Tibial nerve (tissue), 4 donors: ENCODE data around the gene GHITM. TPM values are rescaled to one million over a fixed set of nuclear protein-coding genes. Genes with fewer than 3 reads are reported as not detected.
"Not testable (repeated sequence)": the region's sequence is repeated elsewhere in the genome, so short reads cannot be mapped to it uniquely, and the experiment has no call there.

Experiments
- DNase-seq, 2 donors: peaks; one replicate each; pipeline ENCODE4 v3.0.0-alpha.2; 2019; ENCODE audit warnings: low spot score in 2 of 2
- H3K27ac ChIP-seq, 4 donors: fragments of 200-600 bp; sonication (generic) in 3 of 4; one replicate each; pipeline ENCODE4 v1.5.1; 2017 to 2019; ENCODE audit warnings: mild to moderate bottlenecking in 1 of 4
- H3K27me3 ChIP-seq, 2 donors: fragments of 200-600 bp; sonication (generic) in 1 of 2; one replicate each; pipeline versions ENCODE4 v1.5.1 to v1.6.0; 2017 to 2019
- H3K36me3 ChIP-seq, 3 donors: fragments of 200-600 bp; sonication (generic); one replicate each; pipeline ENCODE4 v1.5.1; 2018 to 2019
- H3K4me1 ChIP-seq, 4 donors: fragments of 200-600 bp; sonication (generic) in 3 of 4; one replicate each; pipeline ENCODE4 v1.5.1; 2017 to 2019
- H3K4me3 ChIP-seq, 4 donors: fragments of 200-600 bp; sonication (generic) in 3 of 4; one replicate each; pipeline ENCODE4 v1.5.1; 2017 to 2019; ENCODE audit warnings: mild to moderate bottlenecking in 1 of 4, moderate library complexity in 1 of 4
- H3K9me3 ChIP-seq, 4 donors: fragments of 200-600 bp; sonication (generic) in 3 of 4; one replicate each; pipeline ENCODE4 v1.5.1; 2017 to 2019
- CTCF ChIP-seq, 5 experiments: fragments of 200-600 bp in 3 of 5; fragments of 450-650 bp in 2 of 5; sonication (generic) in 3 of 5; IDR thresholded peaks; one replicate each; pipeline ENCODE4 v1.5.1; 2016 to 2019; ENCODE audit warnings: antibody characterized with exemption in 5 of 5, mild to moderate bottlenecking in 3 of 5, moderate library complexity in 2 of 5
- EP300 ChIP-seq, 2 donors: sonication (generic); formaldehyde crosslinking; IDR thresholded peaks; one replicate each; pipeline ENCODE4 v1.6.1; 2017; ENCODE audit warnings: antibody characterized with exemption in 2 of 2, mild to moderate bottlenecking in 1 of 2
- POLR2A ChIP-seq, 2 donors: fragments of 450-650 bp; IDR thresholded peaks; one replicate each; pipeline ENCODE4 v1.6.1; 2017; ENCODE audit warnings: antibody characterized with exemption in 2 of 2, mild to moderate bottlenecking in 2 of 2, moderate library complexity in 2 of 2
- WGBS, 2 donors: methylation state at CpG; one replicate each; pipeline ENCODE4 v1.1.5; 2018; 5-methylcytosine and 5-hydroxymethylcytosine counted together
- total RNA-seq, 4 donors: library from RNA; depleted of rRNA; stranded (reverse); fragments of >200 nt; gene quantifications; one replicate each; pipeline ENCODE4 v1.1.0, GENCODE V29; 2016

Gene GHITM
- total RNA-seq, 4 donors from 2014 or later: 77.3 to 150 (median 105) TPM

GRCh38 chr10:84171237-84171636 lies 31.9 kb downstream of the GHITM start:
- 90 to 93% methylated on average over 2 of the region's 2 CpGs for WGBS, 2 donors
- not testable (repeated sequence) for H3K4me3 ChIP-seq, H3K9me3 ChIP-seq, H3K27me3 ChIP-seq, H3K36me3 ChIP-seq, H3K27ac ChIP-seq, H3K4me1 ChIP-seq, DNase-seq

GRCh38 chr10:84171700-84172466 lies 32.6 kb downstream of the GHITM start:
- WGBS, 2 donors: 84 to 86% methylated on average over 20 to 21 of the region's 21 CpGs
- DNase-seq, H3K4me3 ChIP-seq: not testable (repeated sequence)

GRCh38 chr10:84172467-84173356 lies 33.4 kb downstream of the GHITM start:
- WGBS, 2 donors: 87 to 89% methylated on average over 9 of the region's 9 CpGs
- Histone ChIP-seq H3K27me3 (no peaks in the 10 kb centered on the region), H3K9me3 (no peaks in the 10 kb centered on the region), H3K4me1 (no peaks in the 10 kb centered on the region), H3K27ac (no peak overlapping the region), H3K4me3 (no peak overlapping the region), H3K36me3 (no peaks in the 10 kb centered on the region)
- TF ChIP-seq CTCF (IDR thresholded peaks at IDR 0.05) (no peak), EP300 (IDR thresholded peaks at IDR 0.05) (no peak), POLR2A (IDR thresholded peaks at IDR 0.05) (no peak)
- DNase-seq: no peak

More at GRCh38 chr10:84171700-84172466, 32.6 kb downstream of the GHITM start:
- not testable (repeated sequence) for H3K36me3 ChIP-seq, H3K27me3 ChIP-seq, H3K9me3 ChIP-seq, H3K4me1 ChIP-seq
- H3K27ac ChIP-seq: peak overlapping the region in 1 of 4 donors; percentile 12

- WGBS, 2 donors: 64 to 74% methylated on average over 2 of the region's 2 CpGs
- Histone ChIP-seq H3K4me3 (no peak within 1 kb of the TSS), H3K4me1 (no peaks in the 10 kb centered on the region), H3K9me3 (no peaks in the 10 kb centered on the region), H3K27ac (peak within 1 kb of the TSS in 1 of 4 donors; percentile 43), H3K27me3 (no peaks in the 10 kb centered on the region), H3K36me3 (no peaks in the 10 kb centered on the region)
- TF ChIP-seq POLR2A (IDR thresholded peaks at IDR 0.05): no peak
- TF ChIP-seq CTCF (IDR thresholded peaks at IDR 0.05): no peak
- TF ChIP-seq EP300 (IDR thresholded peaks at IDR 0.05): no peak
- no peak for DNase-seq
These were observed 34.2 kb downstream of the GHITM start, which contains the start of gene GPR15LG for GRCh38 chr10:84173501-84173929. Gene GPR15LG (plus strand): TSS chr10:84173801. CDS start chr10:84173852, 51 bp downstream.

GRCh38 chr10:84175436-84175835 lies 36.1 kb downstream of the GHITM start:
- Histone ChIP-seq H3K27me3 (no peaks in the 10 kb centered on the region), H3K36me3 (no peaks in the 10 kb centered on the region), H3K9me3 (no peaks in the 10 kb centered on the region), H3K4me3 (no peak overlapping the region), H3K27ac (no peak overlapping the region), H3K4me1 (no peaks in the 10 kb centered on the region)
- no peak for DNase-seq
- no peak for TF ChIP-seq EP300 (IDR thresholded peaks at IDR 0.05)
- TF ChIP-seq POLR2A (IDR thresholded peaks at IDR 0.05): no peak
- no peak for TF ChIP-seq CTCF (IDR thresholded peaks at IDR 0.05)
- 82 to 91% methylated on average over 6 of the region's 6 CpGs for WGBS, 2 donors

- Histone ChIP-seq H3K4me1 (no peaks in the 10 kb centered on the region), H3K4me3 (no peak overlapping the region), H3K27ac (no peak overlapping the region), H3K27me3 (no peaks in the 10 kb centered on the region), H3K36me3 (no peaks in the 10 kb centered on the region), H3K9me3 (no peaks in the 10 kb centered on the region)
- no peak for DNase-seq
- WGBS, 2 donors: 74 to 86% methylated on average over 4 of the region's 4 CpGs
- no peak for TF ChIP-seq POLR2A (IDR thresholded peaks at IDR 0.05)
- TF ChIP-seq EP300 (IDR thresholded peaks at IDR 0.05): no peak
- TF ChIP-seq CTCF (IDR thresholded peaks at IDR 0.05): no peak
These were observed 37.0 kb downstream of the GHITM start for GRCh38 chr10:84176351-84176750.
